Osteocyte (in vitro differentiated cells): ENCODE measurements around the gene PLCD1. TPM values are rescaled to one million over a fixed set of nuclear protein-coding genes. Genes with fewer than 3 reads are reported as not detected.

Experiments used
- DNase-seq: peaks from one replicate; pipeline ENCODE4 v3.0.0; 2021; ENCODE audit warnings: mixed read lengths; ENCODE audit not compliant: unreplicated experiment; ENCODE audit errors: extremely low spot score
- H3K27ac Mint-ChIP-seq: one replicate; pipeline ENCODE4 v1.8.0; 2021; ENCODE audit warnings: mild to moderate bottlenecking, mixed read lengths; ENCODE audit not compliant: unreplicated experiment
- H3K27me3 Mint-ChIP-seq: one replicate; pipeline ENCODE4 v1.8.0; 2021; ENCODE audit warnings: mixed read lengths; ENCODE audit not compliant: unreplicated experiment
- H3K36me3 Mint-ChIP-seq: one replicate; pipeline ENCODE4 v1.8.0; 2021; ENCODE audit warnings: mixed read lengths; ENCODE audit not compliant: unreplicated experiment
- H3K4me1 Mint-ChIP-seq: one replicate; pipeline ENCODE4 v1.8.0; 2021; ENCODE audit warnings: mixed read lengths; ENCODE audit not compliant: unreplicated experiment
- H3K4me3 Mint-ChIP-seq: one replicate; pipeline ENCODE4 v1.8.0; 2021; ENCODE audit warnings: mild to moderate bottlenecking, moderate library complexity, mixed read lengths; ENCODE audit not compliant: unreplicated experiment
- H3K9me3 Mint-ChIP-seq: one replicate; pipeline ENCODE4 v1.8.0; 2021; ENCODE audit warnings: mixed read lengths; ENCODE audit not compliant: unreplicated experiment
- total RNA-seq: library from RNA; stranded (reverse); gene quantifications from 2 replicates; pipeline ENCODE4 v1.2.1, GENCODE V29; 2021
- TF ChIP-seq, protein P1 (sequence below): fragments of 200-600 bp; sonication (generic); IDR thresholded peaks from 2 replicates; pipeline ENCODE4 v1.5.0; 2021; ENCODE audit warnings: antibody characterized with exemption, mild to moderate bottlenecking, moderate library complexity

Gene PLCD1
- total RNA-seq, 1 donor from 2014 or later = 21.8 TPM

DNA sequence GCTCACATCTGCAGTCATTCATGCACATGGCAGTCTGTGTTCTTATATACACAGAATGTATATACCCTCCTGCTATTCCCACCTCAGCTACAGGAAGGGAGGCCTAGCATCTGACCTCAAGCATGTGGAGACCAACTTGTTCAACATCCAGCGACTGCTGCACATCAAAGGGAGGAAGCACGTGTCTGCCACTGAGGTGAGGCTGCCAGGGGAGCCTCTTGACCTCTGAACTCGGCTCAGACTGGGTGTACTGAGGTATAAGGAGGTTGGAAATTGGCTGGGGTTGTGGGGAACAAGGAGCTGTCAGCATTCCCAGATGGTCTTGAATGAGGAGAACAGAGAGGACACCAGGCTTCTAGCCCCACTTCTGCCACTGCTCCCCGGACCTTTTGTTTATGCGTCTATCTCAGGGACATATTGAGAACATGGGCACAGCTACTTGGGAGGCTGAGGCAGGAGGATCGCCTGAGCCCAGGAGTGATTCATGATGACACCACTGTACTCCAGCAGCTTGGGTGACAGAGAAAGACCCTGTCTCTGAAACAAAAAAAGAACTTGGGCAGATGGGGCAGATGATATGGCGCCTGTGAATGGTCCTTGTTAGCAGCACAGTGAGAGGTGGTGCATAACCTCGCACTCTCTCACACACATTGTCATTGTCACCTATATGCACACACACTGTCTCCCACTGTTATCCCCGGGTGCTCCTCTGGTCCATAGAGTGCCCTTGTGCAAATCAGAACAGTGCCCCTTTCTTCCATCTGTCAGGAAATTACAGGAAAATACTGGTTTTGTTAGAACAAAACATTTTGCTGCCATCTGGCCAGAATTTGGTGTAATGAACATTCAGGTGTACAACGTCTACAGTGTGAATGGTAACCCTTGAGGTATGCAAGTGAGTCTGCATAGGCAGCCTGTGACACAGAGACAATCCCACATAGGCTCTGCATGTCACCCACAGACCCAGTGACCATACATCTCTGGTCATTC lies 33.5 kb downstream of the PLCD1 start:
- no peak for DNase-seq
- TF ChIP-seq, protein P1, sequence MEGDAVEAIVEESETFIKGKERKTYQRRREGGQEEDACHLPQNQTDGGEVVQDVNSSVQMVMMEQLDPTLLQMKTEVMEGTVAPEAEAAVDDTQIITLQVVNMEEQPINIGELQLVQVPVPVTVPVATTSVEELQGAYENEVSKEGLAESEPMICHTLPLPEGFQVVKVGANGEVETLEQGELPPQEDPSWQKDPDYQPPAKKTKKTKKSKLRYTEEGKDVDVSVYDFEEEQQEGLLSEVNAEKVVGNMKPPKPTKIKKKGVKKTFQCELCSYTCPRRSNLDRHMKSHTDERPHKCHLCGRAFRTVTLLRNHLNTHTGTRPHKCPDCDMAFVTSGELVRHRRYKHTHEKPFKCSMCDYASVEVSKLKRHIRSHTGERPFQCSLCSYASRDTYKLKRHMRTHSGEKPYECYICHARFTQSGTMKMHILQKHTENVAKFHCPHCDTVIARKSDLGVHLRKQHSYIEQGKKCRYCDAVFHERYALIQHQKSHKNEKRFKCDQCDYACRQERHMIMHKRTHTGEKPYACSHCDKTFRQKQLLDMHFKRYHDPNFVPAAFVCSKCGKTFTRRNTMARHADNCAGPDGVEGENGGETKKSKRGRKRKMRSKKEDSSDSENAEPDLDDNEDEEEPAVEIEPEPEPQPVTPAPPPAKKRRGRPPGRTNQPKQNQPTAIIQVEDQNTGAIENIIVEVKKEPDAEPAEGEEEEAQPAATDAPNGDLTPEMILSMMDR = no peak
- H3K4me1 Mint-ChIP-seq = peaks cover 25% of the 10 kb centered on the region
- peaks cover 2% of the 10 kb centered on the region for H3K27me3 Mint-ChIP-seq
- H3K36me3 Mint-ChIP-seq = no peaks in the 10 kb centered on the region
- no peaks in the 10 kb centered on the region for H3K9me3 Mint-ChIP-seq
- no peak overlapping the region for H3K27ac Mint-ChIP-seq
- no peak overlapping the region for H3K4me3 Mint-ChIP-seq

- no peaks in the 10 kb centered on the region for H3K9me3 Mint-ChIP-seq
- H3K27ac Mint-ChIP-seq = peak overlapping the region; percentile 63
These were observed 34.8 kb downstream of the PLCD1 start for GRCh38 chr3:37994639-37994972.

DNA sequence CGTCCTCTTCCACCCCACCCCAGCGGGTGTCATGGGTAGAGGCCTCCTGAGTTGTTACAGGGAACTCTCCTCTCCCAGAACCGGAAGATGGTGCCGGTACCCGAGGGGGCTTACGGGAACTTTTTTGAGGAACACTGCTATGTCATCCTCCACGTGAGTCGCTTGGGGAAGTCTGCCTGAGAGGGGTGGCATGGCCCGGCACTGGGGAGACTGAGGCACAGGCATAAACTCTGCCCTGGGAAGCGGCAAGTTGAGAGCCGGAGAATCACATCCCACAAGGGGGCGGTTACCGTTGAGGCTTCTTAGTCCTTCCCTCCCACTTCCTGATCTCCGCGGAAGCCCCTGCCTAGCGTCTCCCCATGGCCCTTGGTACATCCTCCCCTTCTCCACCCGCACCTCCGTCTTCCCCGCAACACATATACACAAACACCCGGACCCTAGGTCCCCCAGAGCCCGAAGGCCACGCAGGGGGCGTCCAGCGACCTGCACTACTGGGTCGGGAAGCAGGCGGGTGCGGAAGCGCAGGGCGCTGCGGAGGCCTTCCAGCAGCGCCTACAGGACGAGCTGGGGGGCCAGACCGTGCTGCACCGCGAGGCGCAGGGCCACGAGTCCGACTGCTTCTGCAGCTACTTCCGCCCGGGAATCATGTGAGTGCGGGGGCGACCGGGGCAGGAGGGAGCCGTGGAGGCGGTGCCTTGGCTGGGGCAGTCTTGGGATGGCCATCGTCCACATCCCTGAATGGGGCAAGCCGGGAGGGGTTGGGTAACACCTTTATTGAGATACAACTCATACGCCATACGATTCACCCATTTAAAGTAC lies 35.4 kb downstream of the PLCD1 start:
- H3K9me3 Mint-ChIP-seq = no peaks in the 10 kb centered on the region
- no peak for DNase-seq

More at GRCh38 chr3:37994639-37994972, 34.8 kb downstream of the PLCD1 start:
- H3K4me1 Mint-ChIP-seq = peaks cover 25% of the 10 kb centered on the region
- H3K27me3 Mint-ChIP-seq = peaks cover 2% of the 10 kb centered on the region
- DNase-seq = no peak
- TF ChIP-seq, protein P1 = no peak
- H3K4me3 Mint-ChIP-seq = peak overlapping the region; percentile 77
- H3K36me3 Mint-ChIP-seq = no peaks in the 10 kb centered on the region

DNA sequence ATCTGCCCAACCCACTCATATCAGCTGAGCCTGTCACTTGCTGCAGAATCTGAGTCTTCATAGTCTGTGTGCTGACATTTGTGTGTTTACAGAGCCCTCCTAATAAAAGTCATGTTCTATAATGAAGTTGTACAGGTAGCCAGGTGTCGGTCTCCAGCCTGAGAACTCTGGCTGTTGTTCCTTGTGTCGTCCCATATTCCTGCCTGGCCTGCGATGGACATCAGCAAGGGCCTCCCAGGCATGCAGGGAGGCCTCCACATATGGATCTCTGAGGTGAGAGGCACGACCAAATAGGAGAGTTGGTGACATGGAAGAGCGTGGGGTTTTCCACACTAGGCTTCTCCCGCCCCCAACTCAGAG lies 36.0 kb downstream of the PLCD1 start:
- H3K9me3 Mint-ChIP-seq = no peaks in the 10 kb centered on the region
- H3K27me3 Mint-ChIP-seq = peaks cover 2% of the 10 kb centered on the region
- DNase-seq = no peak
- peak overlapping the region; percentile 77 for H3K4me3 Mint-ChIP-seq
- TF ChIP-seq, protein P1 = no peak
- no peak overlapping the region for H3K27ac Mint-ChIP-seq
- peaks cover 16% of the 10 kb centered on the region for H3K4me1 Mint-ChIP-seq
- no peaks in the 10 kb centered on the region for H3K36me3 Mint-ChIP-seq

More for the DNA sequence above, 35.4 kb downstream of the PLCD1 start:
- Mint-ChIP-seq H3K27ac (peak overlapping the region; percentile 63), H3K4me1 (peaks cover 20% of the 10 kb centered on the region), H3K36me3 (no peaks in the 10 kb centered on the region), H3K4me3 (peak overlapping the region; percentile 77), H3K27me3 (peaks cover 2% of the 10 kb centered on the region)
- TF ChIP-seq, protein P1 = no peak

- TF ChIP-seq, protein P1 = no peak
- no peak for DNase-seq
- Mint-ChIP-seq H3K4me1 (peaks cover 12% of the 10 kb centered on the region), H3K4me3 (no peak overlapping the region), H3K27me3 (peaks cover 2% of the 10 kb centered on the region), H3K9me3 (no peaks in the 10 kb centered on the region), H3K27ac (no peak overlapping the region), H3K36me3 (no peaks in the 10 kb centered on the region)
These were observed 36.4 kb downstream of the PLCD1 start for GRCh38 chr3:37993067-37993455.
